ENCODE data around the gene KRTAP10-8. TPM values are rescaled to one million over a fixed set of nuclear protein-coding genes. Genes with fewer than 3 reads are reported as not detected.

The KRTAP10-8 gene
- total RNA-seq (not detected in 2 replicates), polyA plus RNA-seq (not detected in 2 replicates), polyA minus RNA-seq (ENCODE audit: low replicate concordance) (not detected in 2 replicates)
- polyA plus RNA-seq (2012): not detected in 2 replicates

DNA sequence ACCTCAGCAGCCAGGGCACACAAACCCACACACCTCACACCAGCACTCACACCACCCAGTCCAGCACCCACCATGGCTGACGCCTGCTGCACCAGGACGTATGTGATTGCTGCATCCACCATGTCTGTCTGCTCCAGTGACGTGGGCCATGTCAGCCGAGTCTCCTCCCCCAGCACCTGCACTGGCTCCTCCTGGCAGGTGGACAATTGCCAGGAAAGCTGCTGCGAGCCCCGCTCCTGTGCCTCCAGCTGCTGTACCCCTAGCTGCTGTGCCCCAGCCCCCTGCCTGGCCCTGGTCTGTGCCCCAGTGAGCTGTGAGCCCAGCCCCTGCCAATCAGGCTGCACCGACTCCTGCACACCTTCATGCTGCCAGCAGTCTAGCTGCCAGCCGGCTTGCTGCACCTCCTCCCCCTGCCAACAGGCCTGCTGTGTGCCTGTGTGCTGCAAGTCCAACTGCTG lies at the start of gene KRTAP10-8:
KRTAP10-8 (plus strand) TSS at position 51 of the 458 bp plus-strand sequence; CDS start at position 73, 22 bp downstream.
- no peak for TF ChIP-seq CTCF (conservative IDR thresholded peaks at IDR 0.05 in 1 of 2, IDR thresholded peaks at IDR 0.05 in 1 of 2; ENCODE audit: low read depth in 1 of 2, low read length in 2 of 2)
- H3K9me3 ChIP-seq (ENCODE audit: control insufficient read depth, insufficient read depth, low read depth, low read length): no peaks in the 10 kb centered on the region

GRCh38 chr21:44564099-44564498 lies 47.8 kb upstream of the KRTAP10-8 start:
- H3K79me2 ChIP-seq (ENCODE audit: control insufficient read depth, insufficient read depth, low read length): no peaks in the 10 kb centered on the region
- H4K20me1 ChIP-seq (ENCODE audit: control insufficient read depth, extremely low read depth, insufficient read depth, low read length): no peaks in the 10 kb centered on the region
- H3K9me3 ChIP-seq (ENCODE audit: control insufficient read depth, insufficient read depth, low read depth, low read length): no peaks in the 10 kb centered on the region
- no peak for DNase-seq (ENCODE audit: low read depth in 2 of 2)
- H3K4me1 ChIP-seq (ENCODE audit: control insufficient read depth, extremely low read depth, insufficient read depth, low read length): no peaks in the 10 kb centered on the region
- no peak overlapping the region for H3K4me2 ChIP-seq (ENCODE audit: extremely low read depth, insufficient read depth, low read length)
- TF ChIP-seq CTCF (conservative IDR thresholded peaks at IDR 0.05 in 1 of 2, IDR thresholded peaks at IDR 0.05 in 1 of 2; ENCODE audit: low read depth in 1 of 2, low read length in 2 of 2): no peak
- TF ChIP-seq EZH2 (IDR thresholded peaks at IDR 0.05; ENCODE audit: low read length, missing control alignments): no peak
- H3K9ac ChIP-seq (ENCODE audit: insufficient read depth, low read length): no peak overlapping the region
- H3K27ac ChIP-seq (ENCODE audit: insufficient read depth, low read length): no peak overlapping the region
- H3K36me3 ChIP-seq (ENCODE audit: control insufficient read depth, insufficient read depth, low read length): no peaks in the 10 kb centered on the region
- H2AFZ ChIP-seq (ENCODE audit: low read length): no peak overlapping the region
- no peaks in the 10 kb centered on the region for H3K27me3 ChIP-seq (ENCODE audit: control insufficient read depth, insufficient read depth, low read length)
- H3K4me3 ChIP-seq (replicated peaks in 1 of 4; ENCODE audit: control extremely low read depth in 1 of 4, insufficient read depth in 1 of 4, low read depth in 3 of 4, low read length in 4 of 4): no peak overlapping the region

More for the DNA sequence above, at the start of gene KRTAP10-8:
- H3K27ac ChIP-seq (ENCODE audit: insufficient read depth, low read length): no peak within 1 kb of the TSS
- H3K9ac ChIP-seq (ENCODE audit: insufficient read depth, low read length): no peak within 1 kb of the TSS
- no peaks in the 10 kb centered on the region for H3K4me1 ChIP-seq (ENCODE audit: control insufficient read depth, extremely low read depth, insufficient read depth, low read length)
- no peak within 1 kb of the TSS for H3K4me2 ChIP-seq (ENCODE audit: extremely low read depth, insufficient read depth, low read length)
- no peaks in the 10 kb centered on the region for H4K20me1 ChIP-seq (ENCODE audit: control insufficient read depth, extremely low read depth, insufficient read depth, low read length)
- no peaks in the 10 kb centered on the region for H3K27me3 ChIP-seq (ENCODE audit: control insufficient read depth, insufficient read depth, low read length)
- H3K36me3 ChIP-seq (ENCODE audit: control insufficient read depth, insufficient read depth, low read length): no peaks in the 10 kb centered on the region
- no peak for DNase-seq (ENCODE audit: low read depth in 2 of 2)
- no peak within 1 kb of the TSS for H2AFZ ChIP-seq (ENCODE audit: low read length)
- H3K79me2 ChIP-seq (ENCODE audit: control insufficient read depth, insufficient read depth, low read length): no peaks in the 10 kb centered on the region
- no peak within 1 kb of the TSS for H3K4me3 ChIP-seq (replicated peaks in 1 of 4; ENCODE audit: control extremely low read depth in 1 of 4, insufficient read depth in 1 of 4, low read depth in 3 of 4, low read length in 4 of 4)

DNA sequence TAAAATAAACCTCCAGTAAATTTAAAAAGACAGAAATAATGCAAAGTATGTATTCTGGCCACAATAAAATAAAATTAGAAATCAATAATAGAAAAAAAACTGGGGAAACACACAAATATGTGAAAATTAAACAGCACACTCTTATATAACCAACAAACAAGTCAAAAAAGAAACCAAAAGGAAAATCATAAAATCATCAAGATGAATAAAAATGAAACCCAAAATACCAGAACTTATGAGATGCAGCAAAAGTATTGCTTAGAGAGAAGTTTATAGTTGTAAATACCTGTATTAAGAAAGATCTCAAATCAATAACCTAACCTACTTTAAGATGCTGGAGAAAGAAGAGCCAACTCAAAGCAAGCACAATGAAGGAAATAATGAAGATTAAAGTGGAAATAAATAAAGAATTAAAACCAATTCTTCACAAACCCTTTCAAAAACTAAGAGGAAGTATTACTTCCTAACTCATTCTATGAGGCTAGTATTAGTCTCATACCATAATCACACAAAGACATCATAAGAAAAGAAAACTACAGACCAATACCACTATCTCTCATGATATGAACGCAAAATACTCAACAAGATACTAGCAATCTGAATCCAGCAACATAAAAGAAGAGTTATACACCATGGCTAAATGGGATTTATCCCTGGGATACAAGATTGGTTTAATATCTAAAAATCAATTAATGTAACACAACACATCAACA lies 46.8 kb upstream of the KRTAP10-8 start:
- no peak for TF ChIP-seq EZH2 (IDR thresholded peaks at IDR 0.05; ENCODE audit: low read length, missing control alignments)
- TF ChIP-seq CTCF (conservative IDR thresholded peaks at IDR 0.05 in 1 of 2, IDR thresholded peaks at IDR 0.05 in 1 of 2; ENCODE audit: low read depth in 1 of 2, low read length in 2 of 2): no peak
- no peak for DNase-seq (ENCODE audit: low read depth in 2 of 2)
- H3K4me1 ChIP-seq (ENCODE audit: control insufficient read depth, extremely low read depth, insufficient read depth, low read length): no peaks in the 10 kb centered on the region
- no peaks in the 10 kb centered on the region for H3K79me2 ChIP-seq (ENCODE audit: control insufficient read depth, insufficient read depth, low read length)
- no peak overlapping the region for H3K9ac ChIP-seq (ENCODE audit: insufficient read depth, low read length)
- H3K4me3 ChIP-seq (replicated peaks in 1 of 4; ENCODE audit: control extremely low read depth in 1 of 4, insufficient read depth in 1 of 4, low read depth in 3 of 4, low read length in 4 of 4): no peak overlapping the region
- no peak overlapping the region for H3K4me2 ChIP-seq (ENCODE audit: extremely low read depth, insufficient read depth, low read length)
- no peak overlapping the region for H3K27ac ChIP-seq (ENCODE audit: insufficient read depth, low read length)
- H2AFZ ChIP-seq (ENCODE audit: low read length): no peak overlapping the region
- H3K9me3 ChIP-seq (ENCODE audit: control insufficient read depth, insufficient read depth, low read depth, low read length): no peaks in the 10 kb centered on the region
- no peaks in the 10 kb centered on the region for H3K36me3 ChIP-seq (ENCODE audit: control insufficient read depth, insufficient read depth, low read length)
- no peaks in the 10 kb centered on the region for H4K20me1 ChIP-seq (ENCODE audit: control insufficient read depth, extremely low read depth, insufficient read depth, low read length)
- H3K27me3 ChIP-seq (ENCODE audit: control insufficient read depth, insufficient read depth, low read length): no peaks in the 10 kb centered on the region
